HG03469 (cell line): ENCODE measurements around the gene HLA-DPA1.

ENCODE experiments used
- ATAC-seq: cut with Tn5 transposase; IDR thresholded peaks from one replicate; pipeline ENCODE4 v1.9.1; 2021; ENCODE audit warnings: mild to moderate bottlenecking, moderate library complexity, moderate number of reproducible peaks; ENCODE audit not compliant: unreplicated experiment

Gene HLA-DPA1

DNA sequence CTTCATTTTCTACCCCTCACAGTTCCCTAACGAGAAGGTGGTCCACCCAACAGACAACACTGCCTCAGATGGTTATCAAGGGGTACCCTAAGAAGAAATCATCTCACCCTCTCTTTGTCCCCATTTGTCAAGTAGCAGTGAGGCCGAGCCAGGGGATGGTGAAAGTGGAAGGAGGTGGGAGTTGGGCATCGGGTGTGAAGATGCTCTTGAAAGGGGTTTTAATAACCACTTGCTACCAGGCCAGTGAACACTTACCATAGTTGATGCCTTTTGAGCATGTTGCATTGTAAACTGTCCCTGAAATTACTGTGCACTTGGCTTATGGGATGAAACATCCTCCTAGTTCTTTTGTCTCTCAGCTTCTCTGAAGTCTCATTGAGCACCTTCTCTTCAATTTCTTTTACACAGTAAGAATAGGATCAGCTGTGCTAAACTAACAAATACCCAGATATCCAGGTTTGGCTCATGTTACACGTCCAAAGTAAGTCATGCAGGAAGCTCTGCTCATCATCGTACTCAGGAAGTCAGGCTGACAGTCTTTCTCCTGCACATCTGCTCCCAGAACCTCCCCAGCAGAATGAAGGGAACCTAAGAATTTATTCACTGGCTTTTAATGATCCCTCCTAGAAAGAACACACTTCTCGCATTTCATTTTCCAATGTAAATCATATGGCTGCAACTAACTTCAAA lies 15.6 kb upstream of the HLA-DPA1 start:
- ATAC-seq: no peak

DNA sequence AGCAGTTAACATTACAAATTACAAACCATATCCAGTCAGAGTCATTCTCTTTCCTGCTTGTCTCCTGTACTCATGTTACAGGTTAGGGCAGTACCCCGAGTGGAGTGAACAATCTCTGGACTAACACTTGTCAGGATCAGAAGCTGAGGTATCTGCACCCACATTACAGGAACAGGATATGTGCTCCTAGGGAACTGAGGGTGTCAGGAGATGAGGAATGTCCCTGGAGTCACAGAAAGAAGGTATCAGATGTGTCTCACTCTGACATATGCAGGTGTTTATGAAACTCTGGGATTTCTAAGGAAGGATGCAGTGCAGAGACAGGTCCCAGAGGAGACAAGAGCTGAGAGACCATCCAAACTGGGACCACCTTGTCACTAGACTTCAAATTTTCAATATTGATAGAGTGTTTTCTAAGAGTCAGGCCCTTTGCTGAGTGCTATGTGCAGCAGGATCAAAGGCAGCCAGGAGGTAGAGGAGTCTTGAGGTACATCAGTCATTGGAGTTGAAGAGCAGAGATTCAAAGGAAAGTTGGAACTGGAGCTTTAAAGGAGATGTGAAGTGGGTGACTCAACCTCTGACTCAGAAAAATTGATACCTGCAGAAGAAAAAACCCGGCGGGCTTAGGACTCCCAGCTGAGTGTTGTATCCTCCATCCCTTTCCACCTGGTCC lies 14.9 kb upstream of the HLA-DPA1 start:
- ATAC-seq: no peak

DNA sequence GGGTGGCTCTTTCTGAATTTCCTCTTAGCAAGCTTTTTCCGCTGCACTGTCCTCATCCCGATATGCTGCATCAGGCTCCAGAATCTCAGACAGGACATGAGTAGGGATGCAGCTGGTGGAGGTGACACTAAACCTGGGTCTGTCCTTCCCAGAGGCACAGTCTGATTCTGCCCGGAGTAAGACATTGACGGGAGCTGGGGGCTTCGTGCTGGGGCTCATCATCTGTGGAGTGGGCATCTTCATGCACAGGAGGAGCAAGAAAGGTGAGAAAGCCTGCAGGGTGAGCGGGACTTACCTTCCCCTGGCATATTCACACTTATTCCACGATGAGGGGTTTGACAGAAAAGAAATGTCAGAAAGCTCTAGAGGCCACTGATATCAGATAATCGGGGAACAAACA lies 12.2 kb upstream of the HLA-DPA1 start:
- ATAC-seq: no peak

DNA sequence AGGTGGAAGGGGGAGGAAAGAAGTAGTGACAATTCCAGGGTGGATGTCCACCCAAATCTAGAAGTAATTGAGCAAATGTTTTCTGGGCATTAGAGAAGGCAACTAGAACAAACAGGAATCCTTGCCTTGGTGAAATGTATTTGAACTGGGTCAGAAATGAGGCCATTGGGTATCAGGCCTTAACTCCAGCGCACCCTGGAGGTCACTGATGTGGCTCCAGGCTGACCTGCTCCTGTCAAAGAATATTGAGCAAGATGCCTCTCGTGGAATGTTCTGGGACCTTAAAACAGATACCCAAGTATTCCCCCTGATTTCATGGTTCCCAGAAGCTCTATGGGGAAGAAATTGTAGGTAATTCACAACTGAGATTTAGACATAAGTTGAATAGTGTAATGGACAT lies 9.3 kb upstream of the HLA-DPA1 start:
- no peak for ATAC-seq

DNA sequence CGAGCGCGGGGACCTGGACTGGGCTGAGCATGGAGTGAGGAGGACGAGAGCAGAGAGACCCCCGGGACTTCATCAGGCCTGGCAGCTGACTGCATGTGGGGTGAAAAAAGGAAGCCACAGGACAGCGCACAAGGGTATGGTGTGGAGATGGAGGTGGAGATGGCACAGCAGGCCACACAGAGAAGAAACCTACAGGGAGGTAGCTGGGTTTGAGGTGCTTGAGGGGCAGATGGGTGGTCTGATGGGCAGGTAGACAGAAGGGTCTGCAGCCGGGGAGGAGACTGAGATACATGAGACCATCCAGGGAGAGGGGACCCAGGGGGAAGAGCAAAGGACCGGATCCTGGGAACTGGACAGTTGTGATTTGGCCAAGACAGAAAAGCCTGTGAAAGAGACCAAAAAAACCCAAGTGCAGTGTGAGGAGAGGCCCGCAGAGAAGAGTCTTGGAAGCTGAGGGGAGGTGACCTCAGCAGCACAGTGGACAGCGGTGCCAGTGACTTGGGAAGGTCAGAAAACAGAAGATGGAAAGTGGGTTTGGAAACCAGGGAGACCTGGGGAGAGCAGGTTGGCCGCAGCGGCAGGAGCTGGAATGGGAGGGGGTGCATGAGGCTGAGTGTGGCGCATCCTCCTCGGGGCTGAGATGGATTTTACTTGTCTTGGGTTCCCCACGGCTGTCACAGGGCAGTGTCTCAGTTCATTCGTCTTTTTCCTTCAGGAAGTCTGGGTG lies 7.8 kb upstream of the HLA-DPA1 start:
- ATAC-seq: no peak

- no peak for ATAC-seq
These were observed 7.0 kb upstream of the HLA-DPA1 start for GRCh38 chr6:33080127-33081089.

- no peak for ATAC-seq
These were observed 6.1 kb upstream of the HLA-DPA1 start for GRCh38 chr6:33079580-33079979.

DNA sequence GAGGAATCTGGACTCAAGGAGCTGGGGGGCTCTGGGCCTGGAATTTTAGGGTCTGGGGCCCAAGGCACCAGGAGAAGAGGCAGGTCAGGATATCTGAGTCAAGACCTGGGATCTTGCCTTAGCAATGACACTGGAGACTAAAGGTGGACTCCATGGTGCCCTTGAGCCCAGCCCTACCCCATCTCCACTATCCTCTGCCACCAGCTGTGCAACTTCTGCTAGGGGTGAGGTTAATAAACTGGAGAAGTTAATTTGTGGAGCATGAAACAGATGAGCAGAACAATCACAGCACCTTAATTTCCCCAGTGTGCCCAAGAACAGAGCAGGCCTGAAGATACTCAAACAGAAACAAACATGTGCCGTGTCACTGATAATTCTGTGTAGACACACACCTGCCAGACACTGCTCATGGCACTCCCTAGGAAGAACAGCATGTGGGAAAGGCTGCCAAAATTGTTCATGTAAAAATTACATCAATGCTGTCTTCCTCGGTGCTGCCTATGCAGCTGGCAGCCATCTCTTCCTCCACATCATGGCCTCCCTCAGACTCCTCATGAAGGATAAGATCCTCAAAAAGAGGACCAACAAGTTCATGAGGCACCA lies 5.6 kb upstream of the HLA-DPA1 start:
- ATAC-seq: no peak

DNA sequence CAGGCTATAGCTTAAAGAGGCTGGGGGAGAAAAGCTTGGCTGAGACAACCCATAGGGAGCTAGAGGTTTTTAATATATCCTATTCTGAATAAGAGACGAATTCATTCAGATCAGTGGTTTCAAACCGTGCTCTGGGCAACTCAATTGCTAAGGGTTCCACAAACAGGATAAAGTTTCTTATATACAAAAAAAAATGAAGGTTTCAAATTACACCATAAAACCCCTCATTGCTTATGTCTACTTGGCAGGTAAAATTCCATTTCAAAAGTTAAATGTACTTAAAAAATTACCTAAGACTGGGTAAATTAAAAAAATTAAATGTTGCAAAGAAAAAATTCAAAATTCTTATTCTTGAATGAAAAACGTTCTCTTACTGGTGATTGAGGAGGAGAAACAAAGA lies 5.0 kb upstream of the HLA-DPA1 start:
- no peak for ATAC-seq

- ATAC-seq: no peak
These were observed 4.5 kb upstream of the HLA-DPA1 start for GRCh38 chr6:33077908-33078307.

DNA sequence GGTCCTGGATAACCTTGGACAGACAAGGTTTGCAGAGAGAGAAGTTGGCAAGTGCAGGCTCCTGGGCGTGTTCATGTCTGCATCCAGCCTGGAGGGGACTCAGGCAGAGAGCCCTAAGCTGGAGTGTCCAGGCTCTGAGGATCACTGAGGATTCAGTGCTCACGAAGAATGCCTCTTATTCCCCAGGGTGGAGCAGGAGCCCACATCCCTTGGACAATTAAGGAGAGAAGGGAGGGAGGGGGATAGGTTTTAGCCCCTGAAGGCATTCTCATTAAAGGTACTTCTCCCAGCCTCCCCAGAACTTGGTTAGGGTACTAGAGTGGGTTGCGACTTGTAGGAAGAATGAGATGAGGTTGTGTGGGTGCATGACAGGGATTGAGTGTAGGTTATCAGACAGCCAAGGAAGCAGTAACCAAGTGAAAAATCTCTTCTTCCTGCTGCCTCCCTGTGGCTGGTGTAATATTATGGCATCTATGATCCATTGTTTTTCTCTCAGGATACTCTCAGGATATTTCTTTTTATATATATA lies 3.0 kb upstream of the HLA-DPA1 start:
- ATAC-seq: no peak

GRCh38 chr6:33075568-33076405 lies 2.3 kb upstream of the HLA-DPA1 start, which contains the start of gene HLA-DPB1:
Gene HLA-DPB1 (plus strand): TSS chr6:33075990. CDS start chr6:33076042, 52 bp downstream.
- ATAC-seq: peak; percentile 56

DNA sequence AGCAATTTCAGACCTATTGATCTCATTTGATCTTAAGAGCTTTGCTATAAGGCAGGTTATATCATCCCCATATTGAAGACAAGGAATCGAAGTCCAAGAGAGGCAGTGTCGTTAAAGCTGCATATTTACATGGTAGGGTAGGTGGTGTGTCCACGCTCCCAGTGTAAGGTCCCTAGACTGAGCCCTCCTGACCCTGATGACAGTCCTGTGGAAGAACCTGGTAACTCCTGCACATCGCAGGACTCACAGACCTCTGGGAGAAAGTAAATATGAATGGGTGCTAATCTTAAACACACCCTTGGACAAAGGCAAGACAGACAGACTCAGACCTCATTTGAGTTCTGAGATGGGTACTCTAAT lies 1.7 kb upstream of the HLA-DPA1 start:
- no peak for ATAC-seq

- ATAC-seq: no peak
These were observed 845 bp downstream of the HLA-DPA1 start for GRCh38 chr6:33072508-33073100.

- no peak for ATAC-seq
These were observed 1.9 kb downstream of the HLA-DPA1 start for GRCh38 chr6:33071569-33071968.

DNA sequence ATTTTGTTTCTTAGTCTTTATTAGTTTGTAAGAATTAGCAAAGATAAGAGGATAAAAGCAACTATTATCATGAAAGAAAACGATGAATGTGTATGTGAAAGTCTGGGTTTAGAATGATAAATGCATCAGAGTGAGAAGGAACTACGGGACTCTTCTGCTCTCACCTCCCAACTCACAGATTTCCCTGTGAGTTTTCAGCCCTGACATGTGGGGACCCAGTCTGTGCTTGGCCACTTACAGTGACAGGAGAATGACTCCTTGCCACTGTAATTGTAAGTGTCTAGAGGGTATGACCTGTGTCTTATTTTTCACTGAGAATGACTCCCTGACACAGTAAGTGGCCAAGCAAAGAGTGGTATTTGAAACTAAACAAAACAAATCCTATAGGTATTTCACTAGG lies 2.5 kb downstream of the HLA-DPA1 start:
- ATAC-seq: no peak

GRCh38 chr6:33069021-33069738 lies 4.3 kb downstream of the HLA-DPA1 start:
- ATAC-seq: no peak

- no peak for ATAC-seq
These were observed 6.4 kb downstream of the HLA-DPA1 start for GRCh38 chr6:33066917-33067521.
